Stimulated activated CD4-positive, alpha-beta T cell treated with anti-CD3 and anti-CD28 coated beads, Interleukin-15, amount 100 ng/mL, for 1 hour (primary cell): Measurements from ENCODE around the gene IKBKE.
"Not testable (repeated sequence)": the region's sequence is repeated elsewhere in the genome, so short reads cannot be mapped to it uniquely, and the experiment has no call there.

Source experiments
- DNase-seq, 2 donors: peaks; one replicate each; pipeline ENCODE4 v3.0.0-alpha.2; 2020; ENCODE audit warnings: low read depth in 1 of 2, low spot score in 1 of 2

IKBKE gene

DNA sequence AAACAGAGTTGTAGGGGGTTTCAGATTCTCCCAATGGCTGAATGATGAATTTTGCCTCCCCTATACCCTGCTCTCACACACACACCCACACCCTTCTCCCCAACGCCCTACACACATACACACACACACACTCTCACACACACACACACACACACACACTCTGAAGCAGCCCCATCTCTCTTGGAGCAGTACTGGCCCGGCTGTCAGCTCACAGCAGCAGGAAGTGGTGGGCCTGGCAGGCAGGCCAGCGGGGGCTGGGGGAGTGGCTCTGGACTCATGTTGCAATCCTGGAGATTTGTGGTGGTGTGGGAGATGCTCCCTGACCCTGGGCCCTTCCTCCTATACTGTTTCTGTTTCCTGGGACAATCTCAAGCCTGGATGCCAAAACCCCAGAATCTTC lies 2.2 kb downstream of the IKBKE start:
- no peak for DNase-seq

DNA sequence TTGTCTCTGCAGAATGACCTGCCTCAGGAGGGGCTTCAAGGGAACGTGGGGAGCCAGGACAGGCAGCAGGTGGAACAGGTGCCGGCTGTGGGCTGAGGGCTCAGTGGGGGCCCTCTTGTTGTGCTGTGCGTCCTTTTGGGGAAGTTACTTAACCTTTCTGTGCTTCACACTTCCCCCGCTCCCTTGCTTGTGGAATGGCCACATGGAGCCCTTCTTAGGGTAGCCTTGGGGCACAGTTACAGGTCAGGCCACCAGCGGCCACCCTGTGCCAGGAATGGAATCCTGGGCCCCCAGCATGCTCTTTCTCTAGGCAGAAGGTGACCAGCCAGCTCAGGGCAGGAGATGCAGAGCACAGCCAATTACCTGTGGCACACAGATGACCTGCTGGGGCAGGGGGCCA lies 2.6 kb downstream of the IKBKE start:
- no peak for DNase-seq

DNA sequence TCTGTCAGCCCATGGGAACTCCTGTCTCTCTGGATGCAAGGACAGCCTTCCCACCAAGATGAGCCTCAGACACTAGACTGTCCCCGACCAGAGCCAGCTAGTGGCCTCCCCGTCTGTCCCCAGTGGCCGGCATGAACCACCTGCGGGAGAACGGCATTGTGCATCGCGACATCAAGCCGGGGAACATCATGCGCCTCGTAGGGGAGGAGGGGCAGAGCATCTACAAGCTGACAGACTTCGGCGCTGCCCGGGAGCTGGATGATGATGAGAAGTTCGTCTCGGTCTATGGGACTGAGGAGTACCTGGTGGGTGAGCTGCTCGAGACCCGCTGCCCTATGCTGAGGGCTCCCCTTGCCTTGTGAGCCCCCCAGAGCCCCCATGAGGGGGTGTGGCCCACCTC lies 5.8 kb downstream of the IKBKE start:
- DNase-seq: no peak

DNA sequence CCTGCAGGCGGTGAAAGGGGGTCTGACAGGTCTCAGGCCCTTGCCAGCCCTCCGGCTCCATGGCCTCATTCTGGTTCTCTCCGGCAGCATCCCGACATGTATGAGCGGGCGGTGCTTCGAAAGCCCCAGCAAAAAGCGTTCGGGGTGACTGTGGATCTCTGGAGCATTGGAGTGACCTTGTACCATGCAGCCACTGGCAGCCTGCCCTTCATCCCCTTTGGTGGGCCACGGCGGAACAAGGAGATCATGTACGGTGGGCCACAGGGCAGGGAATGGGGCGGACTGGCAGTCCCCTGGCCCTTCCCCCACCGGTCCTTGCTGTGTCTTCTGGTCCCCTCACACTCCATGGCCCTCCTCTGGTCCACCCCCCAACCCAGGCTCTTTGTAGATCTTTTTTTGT lies 6.3 kb downstream of the IKBKE start:
- no peak for DNase-seq

DNA sequence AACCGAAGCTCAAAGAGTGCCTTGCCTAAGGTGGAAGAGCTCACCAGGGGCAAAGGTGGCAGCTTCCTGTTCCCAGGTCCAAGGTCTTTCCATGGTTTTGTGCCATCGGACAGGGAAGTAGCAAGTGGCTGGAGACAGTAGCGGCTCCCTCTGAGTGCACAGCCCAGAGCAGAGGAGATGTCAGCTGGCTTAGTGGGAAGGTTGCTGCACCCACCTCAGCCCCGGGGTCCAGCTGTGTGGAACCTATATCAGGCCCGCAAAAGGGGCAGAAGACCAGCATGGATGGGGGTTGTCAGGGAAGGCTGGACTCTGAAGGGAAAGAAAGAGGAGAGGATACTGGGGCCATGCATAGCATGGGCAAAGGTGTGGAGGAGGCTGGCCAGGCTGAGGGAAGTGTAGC lies 6.8 kb downstream of the IKBKE start:
- DNase-seq: no peak

DNA sequence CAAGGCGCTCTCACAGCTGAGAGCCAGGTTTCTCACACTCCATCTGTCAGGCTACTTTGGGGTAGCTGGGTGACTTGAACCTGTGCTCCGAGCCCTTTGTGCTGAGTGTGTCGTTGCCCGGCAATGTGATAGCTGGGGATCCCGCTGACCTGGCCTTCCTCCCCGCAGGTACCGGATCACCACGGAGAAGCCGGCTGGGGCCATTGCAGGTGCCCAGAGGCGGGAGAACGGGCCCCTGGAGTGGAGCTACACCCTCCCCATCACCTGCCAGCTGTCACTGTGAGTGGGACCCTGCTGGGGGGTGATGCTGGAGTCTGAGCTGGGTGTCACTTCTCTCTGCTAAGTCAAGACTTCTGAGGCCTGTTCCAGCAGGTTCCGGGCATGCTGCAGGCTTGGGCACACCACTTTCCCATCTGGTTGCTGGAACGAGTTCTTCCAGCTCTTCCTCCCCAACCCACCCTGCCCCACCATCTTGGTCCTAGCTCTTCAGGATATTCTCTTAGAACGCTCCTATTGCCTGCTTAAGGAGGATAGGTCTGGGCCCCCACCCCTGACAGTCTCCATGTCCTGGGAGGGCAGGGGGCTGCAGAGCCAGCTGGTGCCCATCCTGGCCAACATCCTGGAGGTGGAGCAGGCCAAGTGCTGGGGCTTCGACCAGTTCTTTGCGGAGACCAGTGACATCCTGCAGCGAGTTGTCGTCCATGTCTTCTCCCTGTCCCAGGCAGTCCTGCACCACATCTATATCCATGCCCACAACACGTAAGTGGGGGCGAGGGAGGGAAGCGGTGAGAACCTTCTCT lies 7.5 kb downstream of the IKBKE start:
- DNase-seq: no peak

DNA sequence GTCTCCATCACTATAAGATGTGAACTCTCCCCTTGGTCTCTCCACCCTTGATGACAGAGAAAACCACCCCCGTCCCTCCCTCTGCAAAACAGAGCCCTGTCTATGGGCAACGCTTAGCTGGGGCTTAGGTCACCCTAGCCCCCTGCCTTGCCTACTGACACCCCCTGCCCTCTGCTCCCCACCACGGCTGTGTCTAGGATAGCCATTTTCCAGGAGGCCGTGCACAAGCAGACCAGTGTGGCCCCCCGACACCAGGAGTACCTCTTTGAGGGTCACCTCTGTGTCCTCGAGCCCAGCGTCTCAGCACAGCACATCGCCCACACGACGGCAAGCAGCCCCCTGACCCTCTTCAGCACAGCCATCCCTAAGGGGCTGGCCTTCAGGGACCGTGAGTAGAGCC lies 8.5 kb downstream of the IKBKE start:
- DNase-seq: no peak

DNA sequence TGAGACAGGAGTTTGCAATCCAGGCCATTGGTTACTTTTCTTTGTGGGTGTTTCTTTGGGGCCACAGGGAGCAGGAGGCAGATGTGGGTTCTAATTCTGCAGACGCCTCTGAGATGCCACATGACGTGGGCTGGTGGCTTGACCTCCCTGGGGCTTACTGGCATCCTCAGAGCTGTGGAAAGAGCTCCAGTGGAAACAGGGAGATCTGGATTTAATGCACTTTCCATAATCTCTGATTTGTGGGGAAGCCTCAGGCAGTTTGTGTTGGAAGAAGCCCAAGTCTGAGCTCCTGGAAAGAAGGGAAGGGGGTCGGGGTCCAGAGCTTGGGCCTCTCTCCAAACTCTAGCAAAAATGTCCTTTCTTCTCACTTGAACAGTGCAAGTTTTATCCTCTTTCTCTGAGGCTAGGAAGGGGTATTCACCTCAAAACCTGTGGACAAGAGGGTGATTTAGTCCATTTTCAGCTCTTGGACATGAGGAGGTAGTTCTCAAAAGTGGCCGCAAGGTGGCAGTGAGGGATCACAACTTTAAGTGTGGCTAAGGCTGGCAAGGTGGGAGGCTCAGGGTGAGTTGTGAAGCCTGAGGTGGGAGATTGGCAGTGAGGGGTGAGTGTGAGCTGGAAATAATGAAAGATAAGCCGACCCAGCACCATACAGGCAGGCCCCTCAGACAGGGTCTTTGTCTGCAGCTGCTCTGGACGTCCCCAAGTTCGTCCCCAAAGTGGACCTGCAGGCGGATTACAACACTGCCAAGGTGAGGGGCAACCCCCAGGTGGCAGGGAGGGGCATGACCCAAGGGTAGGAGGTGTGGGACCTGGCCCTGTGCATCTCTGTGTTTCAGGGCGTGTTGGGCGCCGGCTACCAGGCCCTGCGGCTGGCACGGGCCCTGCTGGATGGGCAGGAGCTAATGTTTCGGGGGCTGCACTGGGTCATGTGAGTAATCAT lies 9.2 kb downstream of the IKBKE start:
- peak; percentile 33 to 44 for DNase-seq

DNA sequence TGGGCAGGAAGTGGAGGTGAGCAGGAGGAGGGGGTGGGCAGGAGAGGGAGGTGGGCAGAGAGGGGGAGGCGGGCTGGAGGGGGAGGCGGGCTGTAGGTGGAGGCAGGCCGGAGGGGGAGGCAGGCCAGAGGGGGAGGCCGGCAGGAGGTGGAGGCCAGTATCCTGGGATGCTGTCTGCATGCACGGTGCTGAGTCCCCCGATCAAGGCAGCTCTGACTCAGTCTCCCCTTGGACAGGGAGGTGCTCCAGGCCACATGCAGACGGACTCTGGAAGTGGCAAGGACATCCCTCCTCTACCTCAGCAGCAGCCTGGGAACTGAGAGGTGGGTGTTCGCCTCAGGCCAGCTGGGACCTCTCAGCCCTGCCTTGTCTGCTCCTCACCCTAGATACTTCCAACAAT lies 9.9 kb downstream of the IKBKE start:
- DNase-seq: no peak

DNA sequence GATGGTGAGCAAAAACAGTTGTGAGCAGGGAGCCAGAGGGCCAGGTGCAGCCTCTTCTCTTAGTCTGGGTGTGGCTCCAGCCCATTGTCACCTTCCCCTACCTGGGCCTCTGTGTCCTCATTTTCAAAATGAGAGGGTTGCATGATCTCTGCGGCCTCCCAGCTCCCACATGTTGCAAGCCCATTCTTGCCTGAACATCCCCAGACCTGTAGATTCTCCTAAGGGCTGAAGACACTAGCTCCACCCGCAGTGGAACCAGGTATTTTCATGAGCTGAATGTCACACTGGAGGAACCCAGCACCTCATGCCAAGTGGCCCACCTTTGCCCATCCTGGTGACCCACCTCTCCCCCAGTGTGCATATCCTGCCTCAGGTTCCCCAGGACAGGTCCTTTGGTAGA lies 12.3 kb downstream of the IKBKE start:
- DNase-seq: no peak

DNA sequence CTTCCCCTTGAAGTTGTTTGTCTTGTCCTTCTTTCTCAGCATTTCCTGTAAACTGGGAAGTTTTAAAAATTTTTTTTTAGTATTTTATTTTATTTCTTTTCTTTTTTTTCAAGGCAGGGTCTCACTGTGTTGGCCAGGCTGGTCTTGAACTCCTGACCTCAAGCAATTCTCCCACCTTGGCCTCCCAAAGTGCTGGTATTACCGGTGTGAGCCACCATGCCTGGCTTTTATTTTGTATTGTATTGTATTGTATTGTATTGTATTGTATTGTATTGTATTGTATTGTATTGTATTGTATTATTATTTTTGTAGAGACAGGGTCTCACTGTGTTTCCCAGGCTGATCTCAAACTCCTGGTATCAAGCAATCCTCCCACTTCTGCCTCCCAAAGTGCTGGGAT lies 13.6 kb downstream of the IKBKE start:
- DNase-seq: not testable (repeated sequence)

DNA sequence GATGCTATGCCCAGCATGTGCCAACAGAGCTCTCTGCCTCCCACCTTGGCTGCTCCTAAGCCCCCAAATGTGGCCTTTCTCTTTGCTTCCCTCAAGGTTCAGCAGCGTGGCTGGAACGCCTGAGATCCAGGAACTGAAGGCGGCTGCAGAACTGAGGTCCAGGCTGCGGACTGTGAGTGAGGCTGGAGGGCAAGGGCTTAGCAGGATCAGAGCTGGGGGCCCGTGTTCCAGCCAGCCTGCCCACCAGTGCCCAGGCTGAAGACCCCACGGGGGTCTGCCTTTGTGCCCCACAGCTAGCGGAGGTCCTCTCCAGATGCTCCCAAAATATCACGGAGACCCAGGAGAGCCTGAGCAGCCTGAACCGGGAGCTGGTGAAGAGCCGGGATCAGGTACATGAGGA lies 14.6 kb downstream of the IKBKE start:
- no peak for DNase-seq

DNA sequence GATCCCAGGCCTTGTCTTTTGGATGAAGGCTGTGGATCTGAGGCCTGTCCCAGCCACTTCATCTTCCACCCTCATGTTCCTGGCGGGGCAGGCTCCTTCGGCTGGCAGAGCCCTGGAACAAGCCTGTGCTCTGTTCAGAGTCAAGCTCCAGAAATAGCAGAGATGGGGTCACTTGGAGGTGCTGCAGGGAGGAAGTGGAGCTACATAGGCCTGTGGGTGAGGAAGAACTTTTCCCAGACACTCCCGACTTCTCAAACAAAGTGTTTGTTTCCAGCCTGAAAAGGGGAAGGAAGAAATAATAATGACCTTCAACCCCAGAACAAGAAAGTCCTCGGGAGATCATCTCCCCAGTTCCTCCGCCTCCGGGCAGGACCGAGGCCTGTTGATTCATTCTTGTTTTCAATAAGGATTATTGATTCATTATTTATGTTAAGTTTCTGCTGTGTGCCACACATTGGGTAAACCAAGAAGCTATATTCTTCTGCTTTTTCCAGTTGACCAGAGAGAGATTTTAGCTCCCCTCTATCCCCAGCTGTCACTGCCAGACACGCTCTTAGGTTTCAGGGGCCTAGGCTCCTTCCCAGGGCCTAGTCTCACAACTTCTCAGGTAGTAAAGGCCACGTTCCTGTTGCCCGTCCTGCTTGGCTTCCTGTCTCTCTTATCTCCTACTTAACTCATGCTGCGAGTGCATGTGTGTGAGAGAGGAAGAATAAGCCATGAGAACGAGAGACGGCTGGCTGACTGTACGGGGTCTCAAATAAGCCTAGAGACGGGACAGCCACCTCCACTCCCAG lies 16.9 kb downstream of the IKBKE start:
- DNase-seq: no peak

DNA sequence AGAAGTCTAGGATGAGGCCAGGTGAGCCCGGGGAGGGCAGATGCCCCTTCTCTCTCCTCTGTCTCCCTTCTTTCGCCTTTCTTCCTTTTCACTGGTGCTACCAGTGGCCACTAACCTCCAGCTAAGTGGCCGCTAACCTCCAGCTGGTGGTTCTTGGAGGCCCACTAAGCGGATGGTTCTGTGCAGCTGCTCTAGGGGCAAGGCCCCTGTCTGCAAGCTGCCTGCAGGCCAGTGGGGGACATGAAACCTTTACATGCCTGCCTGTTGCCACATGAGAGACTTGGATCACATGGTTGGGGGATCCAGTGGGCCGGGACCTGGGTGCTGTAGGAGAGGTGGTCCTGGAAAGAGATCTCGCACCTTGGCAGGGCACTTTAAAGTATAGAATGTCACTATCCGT lies 17.7 kb downstream of the IKBKE start:
- DNase-seq: no peak

DNA sequence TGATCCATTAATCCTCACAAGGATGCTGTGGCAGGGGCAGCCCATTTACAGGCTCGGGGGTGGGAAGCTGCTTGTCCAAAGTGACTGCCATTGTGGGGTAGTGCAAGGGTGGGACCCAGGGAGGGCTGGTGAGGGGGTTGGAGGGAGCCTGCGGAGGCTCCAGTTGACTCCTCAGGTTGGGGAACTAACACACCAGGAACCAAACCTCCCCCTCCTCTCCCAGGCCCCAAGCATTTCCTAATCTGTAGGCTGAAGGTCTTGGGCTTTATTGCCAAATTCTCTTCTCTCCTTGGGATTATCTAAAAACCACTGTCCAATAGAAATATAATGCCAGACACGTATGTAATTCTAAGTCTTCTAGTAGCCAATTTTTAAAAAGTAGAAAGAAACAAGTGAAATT lies 18.2 kb downstream of the IKBKE start:
- DNase-seq: no peak

DNA sequence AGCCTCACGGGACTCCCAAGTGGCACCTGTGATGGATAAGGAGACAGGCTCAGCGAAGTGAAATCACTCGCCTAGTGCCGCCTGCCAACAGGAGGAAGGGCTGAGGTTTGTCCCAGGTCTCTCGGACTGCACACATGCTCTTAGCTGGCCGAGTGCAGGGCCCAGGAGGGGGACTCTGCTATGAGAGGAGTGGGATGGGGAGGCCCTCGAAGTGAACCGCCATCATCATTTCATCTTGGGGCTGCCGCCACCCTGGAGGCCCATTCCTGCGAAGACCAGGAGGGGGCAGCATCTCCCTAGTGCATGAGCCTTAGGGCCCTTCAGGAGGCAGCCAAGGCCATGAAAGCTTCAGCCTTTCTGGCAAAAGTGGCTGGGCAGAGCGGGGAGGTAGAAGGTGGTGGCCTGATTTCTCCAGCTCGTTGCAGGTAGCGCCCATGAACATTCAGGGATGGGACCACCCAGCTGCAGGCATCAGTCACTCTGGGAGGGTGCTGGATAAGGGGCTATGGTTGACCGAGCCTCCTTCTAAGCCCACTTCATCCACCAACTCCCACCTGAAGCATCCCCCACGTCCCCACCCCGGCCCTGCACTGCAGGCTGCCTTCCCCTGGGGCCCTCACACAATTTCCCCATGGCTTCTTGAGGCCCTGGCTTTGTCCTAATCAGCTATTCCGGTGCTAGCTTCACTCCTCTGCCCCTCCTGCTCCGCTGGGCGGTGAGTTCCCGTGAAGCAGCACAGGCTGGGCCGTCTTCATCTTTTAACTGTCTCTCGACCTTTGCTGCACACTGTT lies 19.9 kb downstream of the IKBKE start:
- peak; percentile 39 to 69 for DNase-seq

DNA sequence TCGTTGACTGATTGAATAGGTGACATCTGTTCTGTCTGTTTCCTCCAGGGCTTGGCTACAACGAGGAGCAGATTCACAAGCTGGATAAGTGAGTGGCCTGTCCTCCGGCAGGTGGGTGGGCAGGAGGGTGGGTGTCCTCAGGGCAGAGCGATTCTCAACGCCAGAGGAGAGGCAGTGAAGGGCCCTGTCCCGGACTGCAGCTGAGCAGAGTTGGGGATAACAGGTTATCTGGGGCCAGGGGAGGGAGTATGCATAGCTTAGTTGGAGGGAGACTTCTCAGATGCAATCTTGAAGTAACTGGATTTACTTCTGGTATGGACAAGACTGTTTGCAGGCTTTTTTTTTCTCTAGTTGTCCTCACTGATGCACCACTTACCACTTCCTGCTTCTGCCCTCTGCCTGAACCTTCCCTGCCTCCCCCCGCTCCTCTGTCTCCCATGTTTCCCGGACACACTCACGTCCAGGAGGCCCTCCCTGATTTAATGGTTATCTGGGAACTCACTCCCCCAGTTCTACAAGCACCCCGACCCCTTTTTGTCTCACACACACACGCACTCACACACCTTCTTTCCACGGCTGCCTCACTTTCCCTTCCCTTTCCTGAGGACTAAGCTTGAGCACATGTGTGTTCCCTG lies 20.6 kb downstream of the IKBKE start:
- no peak for DNase-seq

DNA sequence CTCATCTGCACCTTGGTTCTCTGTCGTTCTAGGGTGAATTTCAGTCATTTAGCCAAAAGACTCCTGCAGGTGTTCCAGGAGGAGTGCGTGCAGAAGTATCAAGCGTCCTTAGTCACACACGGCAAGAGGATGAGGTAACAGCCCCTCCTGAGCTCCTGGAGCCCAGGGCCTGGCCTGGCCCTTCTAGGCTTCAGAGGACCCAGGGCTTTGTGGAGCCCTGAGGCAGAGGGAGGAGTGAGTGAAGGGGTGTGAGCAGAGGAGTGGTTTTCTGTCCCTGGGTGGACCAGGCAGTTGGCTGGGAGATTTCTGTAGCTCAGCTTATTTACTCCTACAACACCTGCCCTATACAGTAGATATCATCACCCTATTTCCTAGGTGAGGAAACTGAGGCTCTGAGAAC lies 21.3 kb downstream of the IKBKE start:
- DNase-seq: no peak

DNA sequence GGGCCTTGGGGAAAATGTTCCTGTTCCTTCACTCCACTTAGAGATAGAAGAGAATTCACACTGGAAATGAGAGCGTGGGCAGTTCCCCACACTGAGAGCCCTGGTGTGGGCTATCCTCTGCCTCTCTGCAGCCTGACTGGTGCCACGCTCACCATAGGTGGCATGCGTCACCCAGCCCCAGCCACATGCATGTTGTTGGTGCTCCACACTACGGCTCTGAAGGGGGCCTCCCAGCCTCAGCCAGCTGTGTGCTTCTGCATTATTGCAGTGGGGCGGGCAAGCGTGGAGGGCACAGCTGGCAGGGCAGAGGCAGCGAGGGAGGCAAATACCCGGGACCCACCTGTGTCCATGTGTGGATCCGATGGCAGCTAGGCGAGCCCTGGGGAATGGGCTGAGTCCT lies 22.3 kb downstream of the IKBKE start:
- no peak for DNase-seq

DNA sequence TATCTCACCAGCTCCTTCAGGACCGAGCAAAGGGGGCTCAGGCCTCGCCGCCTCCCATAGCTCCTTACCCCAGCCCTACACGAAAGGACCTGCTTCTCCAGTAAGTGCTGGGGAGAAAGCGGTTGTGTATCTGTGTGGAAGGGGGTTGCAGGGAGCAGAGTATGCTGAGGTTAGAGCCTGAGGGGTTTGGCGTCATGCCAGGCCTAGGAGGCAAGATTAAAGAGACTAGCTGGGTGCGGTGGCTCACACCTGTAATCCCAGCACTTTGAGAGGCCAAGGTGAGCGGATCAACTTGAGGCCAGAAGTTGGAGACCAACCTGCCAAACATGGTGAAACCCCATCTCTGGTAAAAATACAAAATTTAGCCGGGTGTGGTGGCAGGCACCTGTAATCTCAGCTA lies 23.0 kb downstream of the IKBKE start:
- DNase-seq: no peak
